HAP-1 (cell line): ENCODE data around the gene PHKG2.

Source experiments
- DNase-seq, 2 experiments: peaks; one replicate each; pipeline ENCODE4 v3.0.0-alpha.2; 2016 to 2020; ENCODE audit warnings: low spot score in 2 of 2
- H3K27me3 ChIP-seq: fragments of 250-450 bp; sonication (Bioruptor Pico); 2 replicates; pipeline ENCODE4 v1.5.1; 2020; ENCODE audit warnings: low read depth, mild to moderate bottlenecking, moderate library complexity
- H3K36me3 ChIP-seq: fragments of 250-450 bp; sonication (Bioruptor Pico); replicated peaks from 2 replicates; pipeline ENCODE4 v1.5.1; 2020; ENCODE audit warnings: mild to moderate bottlenecking
- H3K4me1 ChIP-seq: fragments of 250-450 bp; sonication (Bioruptor Pico); 2 replicates; pipeline ENCODE4 v1.5.1; 2020; ENCODE audit warnings: mild to moderate bottlenecking
- H3K4me3 ChIP-seq: fragments of 250-450 bp; sonication (Bioruptor Pico); 2 replicates; pipeline ENCODE4 v1.5.1; 2020; ENCODE audit warnings: mild to moderate bottlenecking, moderate library complexity
- H3K9me3 ChIP-seq: fragments of 250-450 bp; sonication (Bioruptor Pico); 2 replicates; pipeline ENCODE4 v1.5.1; 2020; ENCODE audit warnings: mild to moderate bottlenecking, moderate library complexity
- in situ Hi-C: fragments of 300-500 bp; cut with MboI; formaldehyde crosslinking; loops from 3 replicates; pipeline ENCODE4 v1.14.3; 2020; ENCODE audit warnings: low sequenced_read_pairs, inconsistent platforms, mixed read lengths

Gene PHKG2

DNA sequence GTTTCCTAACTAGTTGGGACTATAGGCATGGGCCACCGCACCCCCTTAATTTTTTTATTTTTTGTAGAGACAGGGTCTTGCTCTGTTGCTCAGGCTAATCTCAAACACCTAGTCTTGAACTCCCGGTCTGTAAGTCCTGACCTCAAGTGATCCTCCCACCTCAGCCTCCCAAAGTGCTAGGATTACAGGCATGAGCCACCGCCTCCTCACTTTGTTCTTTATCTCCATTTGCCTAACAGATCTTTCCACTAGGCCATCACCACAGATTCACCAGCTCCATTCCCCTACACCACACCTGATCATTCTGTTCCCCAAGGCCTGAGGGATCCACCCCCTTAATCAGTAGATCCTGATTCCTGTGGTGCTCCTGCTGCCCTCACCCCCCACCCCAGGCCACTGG lies 46.4 kb downstream of the PHKG2 start:
- in situ Hi-C loops, result no loop called here
- no peak for DNase-seq
- Histone ChIP-seq H3K4me1 (no peaks in the 10 kb centered on the region; the same call in 1 of the 2 replicates), H3K9me3 (no peaks in the 10 kb centered on the region), H3K4me3 (no peak overlapping the region), H3K27me3 (no peaks in the 10 kb centered on the region), H3K36me3 (no peaks in the 10 kb centered on the region)

DNA sequence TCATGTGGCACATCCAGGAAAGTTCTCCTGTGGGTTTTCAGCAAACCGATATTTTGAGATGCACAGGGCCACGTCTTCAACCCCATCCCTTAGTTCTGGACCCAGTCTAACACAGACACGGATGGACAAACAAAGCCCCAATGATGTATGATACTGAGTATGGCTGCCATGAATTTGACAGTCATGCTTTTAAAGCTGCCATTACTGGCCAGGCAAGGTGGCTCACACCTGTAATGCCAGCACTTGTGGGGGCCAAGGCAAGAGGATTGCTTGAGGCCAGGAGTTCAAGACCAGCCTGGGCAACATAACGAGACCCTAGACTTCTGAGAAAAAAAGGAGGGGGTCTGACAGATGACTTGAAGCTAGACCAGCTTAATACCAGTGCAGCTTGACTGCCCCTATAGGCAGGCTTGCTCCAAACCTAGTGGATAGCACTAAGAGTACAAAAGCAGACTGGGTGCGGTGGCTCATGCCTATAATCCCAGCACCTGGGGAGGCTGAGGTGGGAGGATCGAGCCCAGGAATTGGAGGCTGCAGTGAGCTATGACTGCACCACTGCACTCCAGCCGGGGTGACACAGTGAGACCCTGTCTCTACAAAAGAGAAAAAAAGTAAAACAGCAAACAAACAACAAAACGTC lies 49.6 kb downstream of the PHKG2 start:
- DNase-seq, result no peak
- Histone ChIP-seq H3K4me3 (no peak overlapping the region), H3K27me3 (no peaks in the 10 kb centered on the region), H3K4me1 (no peaks in the 10 kb centered on the region; the same call in 1 of the 2 replicates), H3K9me3 (no peaks in the 10 kb centered on the region), H3K36me3 (no peaks in the 10 kb centered on the region)
- in situ Hi-C loops, result no loop called here
